K562 (cell line): Measurements from ENCODE around the gene PFDN2. TPM values are rescaled to one million over a fixed set of nuclear protein-coding genes. Genes with fewer than 3 reads are reported as not detected.

Source experiments
- ARID1B ChIP-seq: fragments of 450-650 bp; IDR thresholded peaks from 2 replicates; pipeline ENCODE4 v1.6.1; 2016; ENCODE audit warnings: antibody characterized with exemption, mild to moderate bottlenecking, inconsistent platforms
- ARID4B ChIP-seq: sonication (generic); formaldehyde crosslinking; IDR thresholded peaks from 2 replicates; pipeline ENCODE4 v1.8.0; 2022; ENCODE audit warnings: mild to moderate bottlenecking, missing genetic modification reagents
- CBFA2T2 ChIP-seq: fragments of 450-650 bp; conservative IDR thresholded peaks from 2 replicates; pipeline ENCODE4 v1.6.1; 2017; ENCODE audit warnings: mild to moderate bottlenecking
- CBX2 ChIP-seq: fragments of 200-600 bp; sonication (generic); IDR thresholded peaks from one replicate; pipeline ENCODE4 v1.6.1; 2012; ENCODE audit warnings: mild to moderate bottlenecking, low read length, inconsistent platforms; ENCODE audit not compliant: insufficient read depth, poor library complexity, severe bottlenecking
- COPS2 ChIP-seq: fragments of 450-650 bp; conservative IDR thresholded peaks from 2 replicates; pipeline ENCODE4 v1.6.1; 2016; ENCODE audit warnings: mild to moderate bottlenecking, moderate library complexity
- CUX1 ChIP-seq: fragments of 200-800 bp; sonication (Bioruptor generic); IDR thresholded peaks from 2 replicates; pipeline ENCODE4 v1.6.1; 2016; ENCODE audit warnings: missing genetic modification characterization, missing compliant biosample characterization
- HIVEP1 ChIP-seq: fragments of 250-450 bp; sonication (Bioruptor Pico); IDR thresholded peaks from 2 replicates; pipeline ENCODE4 v1.4.0; 2020; ENCODE audit warnings: mild to moderate bottlenecking
- POLR3A ChIP-seq: IDR thresholded peaks from 2 replicates; pipeline ENCODE4 v1.6.1; 2011; ENCODE audit warnings: borderline replicate concordance, mild to moderate bottlenecking, moderate library complexity; ENCODE audit not compliant: insufficient read length, insufficient read depth; ENCODE audit errors: extremely low read depth
- SMAD1 ChIP-seq: fragments of 150-350 bp; IDR thresholded peaks from 2 replicates; pipeline ENCODE4 v1.6.1; 2014; ENCODE audit warnings: low read length, low read depth; ENCODE audit not compliant: partially characterized antibody
- TAL1 ChIP-seq: fragments of 450-650 bp; IDR thresholded peaks from 2 replicates; pipeline ENCODE4 v1.6.1; 2016; ENCODE audit warnings: mild to moderate bottlenecking
- ZNF280B ChIP-seq: fragments of 250-450 bp; sonication (Bioruptor Pico); IDR thresholded peaks from 2 replicates; pipeline ENCODE4 v1.5.1; 2021; ENCODE audit warnings: mild to moderate bottlenecking
- ZNF431 ChIP-seq: sonication (generic); formaldehyde crosslinking; IDR thresholded peaks from 2 replicates; pipeline ENCODE4 v1.8.0; 2022; ENCODE audit warnings: mild to moderate bottlenecking, missing genetic modification reagents
- ZNF57 ChIP-seq: fragments of 450-650 bp; formaldehyde crosslinking; IDR thresholded peaks from 2 replicates; pipeline ENCODE4 v1.4.0; 2020; ENCODE audit warnings: mild to moderate bottlenecking, moderate library complexity
- ZNF655 ChIP-seq: fragments of 250-450 bp; sonication (Bioruptor Pico); IDR thresholded peaks from 2 replicates; pipeline ENCODE4 v1.5.0; 2021
- ZNF780A ChIP-seq: fragments of 250-450 bp; sonication (Bioruptor Pico); IDR thresholded peaks from 2 replicates; pipeline ENCODE4 v1.5.0; 2021; ENCODE audit warnings: mild to moderate bottlenecking
- polyA plus RNA-seq, 8 experiments: library from polyadenylated mRNA; depleted of rRNA in 4 of 8; stranded (reverse) in 5 of 8; unstranded in 3 of 8; fragments of >200 nt; fragmentation: Nextera tagmentation in 2 of 8; fragmentation: Illumina TruSeq in 1 of 8; extraction: Ambion mirVana in 2 of 8; extraction: Trizol in 1 of 8; gene quantifications; 2 replicates each; pipeline versions ENCODE4 v1.2.1 to v1.2.3, GENCODE V29; 2011 to 2014; ENCODE audit warnings: inconsistent platforms in 1 of 8, missing spikeins in 1 of 8
- total RNA-seq, 7 experiments: library from RNA; depleted of rRNA in 6 of 7; stranded (reverse); fragments of >200 nt in 6 of 7; fragmentation: Illumina TruSeq in 2 of 7; extraction: Trizol in 2 of 7; gene quantifications; 2 replicates each; pipeline versions ENCODE4 v1.2.1 to v1.2.3, GENCODE V29; 2011 to 2021; ENCODE audit warnings: low replicate concordance in 1 of 7

Gene PFDN2
- total and polyA plus RNA-seq, 9 of the 15 experiments (the other 6 are each of a cell fraction or from before 2014, with no cell fraction given): 50.2 to 361 (median 144) TPM

GRCh38 chr1:161131523-161132409, 13.9 kb upstream of the PFDN2 start (continued):
- TF ChIP-seq CUX1: no peak
- no peak for TF ChIP-seq CBFA2T2
- no peak for TF ChIP-seq COPS2
- TF ChIP-seq ZNF780A (CRISPR knock-in tag): no peak
- TF ChIP-seq TAL1: no peak; the same call in 1 of the 2 replicates
- peak; percentile 40 for TF ChIP-seq ARID4B (CRISPR knock-in tag)
- no peak for TF ChIP-seq POLR3A
- no peak for TF ChIP-seq ZNF280B (CRISPR knock-in tag)
- no peak for TF ChIP-seq ZNF655 (CRISPR knock-in tag)
- TF ChIP-seq HIVEP1 (CRISPR knock-in tag): no peak
- no peak for TF ChIP-seq SMAD1
- TF ChIP-seq ARID1B: peak; percentile 54
- no peak for TF ChIP-seq CBX2
- no peak for TF ChIP-seq ZNF57
- TF ChIP-seq ZNF431 (CRISPR knock-in tag): no peak
